ENCODE results near the gene GPRC6A.

The GPRC6A gene

GRCh38 chr6:116779573-116780164 is 49.2 kb downstream of the GPRC6A start:
- no peak overlapping the region for H3K9ac ChIP-seq (ENCODE audit: low read depth, low read length)
- H3K27me3 ChIP-seq (ENCODE audit: control insufficient read depth, insufficient read depth, low read length), result no peaks in the 10 kb centered on the region
- no peaks in the 10 kb centered on the region for H3K36me3 ChIP-seq (ENCODE audit: control insufficient read depth, insufficient read depth, low read length)
- no peaks in the 10 kb centered on the region for H3K9me3 ChIP-seq (ENCODE audit: control insufficient read depth, insufficient read depth, low read length)
- no peaks in the 10 kb centered on the region for H3K4me1 ChIP-seq (ENCODE audit: control insufficient read depth, insufficient read depth, low read length)
- no peak overlapping the region for H3K4me3 ChIP-seq (ENCODE audit: low read depth, low read length)
- H3K27ac ChIP-seq (ENCODE audit: low read depth, low read length), result no peak overlapping the region

GRCh38 chr6:116773886-116774285 is 55.0 kb downstream of the GPRC6A start:
- Histone ChIP-seq H3K9me3 (ENCODE audit: control insufficient read depth, insufficient read depth, low read length) (no peaks in the 10 kb centered on the region), H3K27me3 (ENCODE audit: control insufficient read depth, insufficient read depth, low read length) (no peaks in the 10 kb centered on the region), H3K36me3 (ENCODE audit: control insufficient read depth, insufficient read depth, low read length) (no peaks in the 10 kb centered on the region), H3K4me1 (ENCODE audit: control insufficient read depth, insufficient read depth, low read length) (no peaks in the 10 kb centered on the region), H3K27ac (ENCODE audit: low read depth, low read length) (no peak overlapping the region), H3K4me3 (ENCODE audit: low read depth, low read length) (no peak overlapping the region), H3K9ac (ENCODE audit: low read depth, low read length) (no peak overlapping the region)

- Histone ChIP-seq H3K4me1 (ENCODE audit: control insufficient read depth, insufficient read depth, low read length) (no peaks in the 10 kb centered on the region), H3K36me3 (ENCODE audit: control insufficient read depth, insufficient read depth, low read length) (no peaks in the 10 kb centered on the region), H3K27ac (ENCODE audit: low read depth, low read length) (no peak overlapping the region), H3K4me3 (ENCODE audit: low read depth, low read length) (no peak overlapping the region), H3K27me3 (ENCODE audit: control insufficient read depth, insufficient read depth, low read length) (0 out of 2 replicates have a peak, but pooled peaks cover under 1% of the 10 kb centered on the region), H3K9me3 (ENCODE audit: control insufficient read depth, insufficient read depth, low read length) (no peaks in the 10 kb centered on the region), H3K9ac (ENCODE audit: low read depth, low read length) (no peak overlapping the region)
Observed at GRCh38 chr6:116772450-116772849, 56.4 kb downstream of the GPRC6A start.

- H3K27ac ChIP-seq (ENCODE audit: low read depth, low read length), result no peak overlapping the region
- no peaks in the 10 kb centered on the region for H3K36me3 ChIP-seq (ENCODE audit: control insufficient read depth, insufficient read depth, low read length)
- H3K4me1 ChIP-seq (ENCODE audit: control insufficient read depth, insufficient read depth, low read length), result peaks cover 3% of the 10 kb centered on the region; the same call in 1 of the 2 replicates
- H3K9me3 ChIP-seq (ENCODE audit: control insufficient read depth, insufficient read depth, low read length), result no peaks in the 10 kb centered on the region
- no peak overlapping the region for H3K9ac ChIP-seq (ENCODE audit: low read depth, low read length)
- no peak overlapping the region for H3K4me3 ChIP-seq (ENCODE audit: low read depth, low read length)
- peaks cover 39% of the 10 kb centered on the region for H3K27me3 ChIP-seq (ENCODE audit: control insufficient read depth, insufficient read depth, low read length)
Observed at GRCh38 chr6:116767715-116768114, 61.2 kb downstream of the GPRC6A start.

GRCh38 chr6:116766506-116767176 is 62.2 kb downstream of the GPRC6A start:
- H3K9ac ChIP-seq (ENCODE audit: low read depth, low read length), result no peak overlapping the region

GRCh38 chr6:116764961-116765841 is 63.7 kb downstream of the GPRC6A start, which contains the start of gene FAM162B:
FAM162B (minus strand) TSS chr6:116765719; CDS start chr6:116765576, 143 bp downstream.
- Histone ChIP-seq H3K9me3 (ENCODE audit: control insufficient read depth, insufficient read depth, low read length) (no peaks in the 10 kb centered on the region), H3K27me3 (ENCODE audit: control insufficient read depth, insufficient read depth, low read length) (peaks cover 39% of the 10 kb centered on the region), H3K36me3 (ENCODE audit: control insufficient read depth, insufficient read depth, low read length) (no peaks in the 10 kb centered on the region), H3K4me1 (ENCODE audit: control insufficient read depth, insufficient read depth, low read length) (peaks cover 14% of the 10 kb centered on the region), H3K9ac (ENCODE audit: low read depth, low read length) (peak within 1 kb of the TSS; percentile 43), H3K27ac (ENCODE audit: low read depth, low read length) (no peak within 1 kb of the TSS), H3K4me3 (ENCODE audit: low read depth, low read length) (peak within 1 kb of the TSS; percentile 79)

More at GRCh38 chr6:116766506-116767176, 62.2 kb downstream of the GPRC6A start:
- Histone ChIP-seq H3K4me1 (ENCODE audit: control insufficient read depth, insufficient read depth, low read length) (peaks cover 14% of the 10 kb centered on the region), H3K27me3 (ENCODE audit: control insufficient read depth, insufficient read depth, low read length) (peaks cover 39% of the 10 kb centered on the region), H3K27ac (ENCODE audit: low read depth, low read length) (no peak overlapping the region), H3K4me3 (ENCODE audit: low read depth, low read length) (no peak overlapping the region), H3K36me3 (ENCODE audit: control insufficient read depth, insufficient read depth, low read length) (no peaks in the 10 kb centered on the region), H3K9me3 (ENCODE audit: control insufficient read depth, insufficient read depth, low read length) (no peaks in the 10 kb centered on the region)

- Histone ChIP-seq H3K27ac (ENCODE audit: low read depth, low read length) (no peak overlapping the region), H3K9me3 (ENCODE audit: control insufficient read depth, insufficient read depth, low read length) (no peaks in the 10 kb centered on the region), H3K4me3 (ENCODE audit: low read depth, low read length) (peak overlapping the region; percentile 79), H3K4me1 (ENCODE audit: control insufficient read depth, insufficient read depth, low read length) (peaks cover 14% of the 10 kb centered on the region), H3K36me3 (ENCODE audit: control insufficient read depth, insufficient read depth, low read length) (no peaks in the 10 kb centered on the region), H3K9ac (ENCODE audit: low read depth, low read length) (peak overlapping the region; percentile 43), H3K27me3 (ENCODE audit: control insufficient read depth, insufficient read depth, low read length) (peaks cover 39% of the 10 kb centered on the region)
Observed at GRCh38 chr6:116764629-116764960, 64.3 kb downstream of the GPRC6A start.

GRCh38 chr6:116763906-116764628 is 64.8 kb downstream of the GPRC6A start:
- Histone ChIP-seq H3K4me1 (ENCODE audit: control insufficient read depth, insufficient read depth, low read length) (peaks cover 14% of the 10 kb centered on the region), H3K27ac (ENCODE audit: low read depth, low read length) (no peak overlapping the region), H3K9me3 (ENCODE audit: control insufficient read depth, insufficient read depth, low read length) (no peaks in the 10 kb centered on the region), H3K36me3 (ENCODE audit: control insufficient read depth, insufficient read depth, low read length) (no peaks in the 10 kb centered on the region), H3K9ac (ENCODE audit: low read depth, low read length) (peak overlapping the region; percentile 43), H3K4me3 (ENCODE audit: low read depth, low read length) (peak overlapping the region; percentile 79), H3K27me3 (ENCODE audit: control insufficient read depth, insufficient read depth, low read length) (peaks cover 39% of the 10 kb centered on the region)

GRCh38 chr6:116763048-116763447 is 65.8 kb downstream of the GPRC6A start:
- H3K4me3 ChIP-seq (ENCODE audit: low read depth, low read length), result no peak overlapping the region; the same call in 1 of the 2 replicates
- peaks cover 39% of the 10 kb centered on the region for H3K27me3 ChIP-seq (ENCODE audit: control insufficient read depth, insufficient read depth, low read length)
- no peaks in the 10 kb centered on the region for H3K9me3 ChIP-seq (ENCODE audit: control insufficient read depth, insufficient read depth, low read length)
- H3K4me1 ChIP-seq (ENCODE audit: control insufficient read depth, insufficient read depth, low read length), result peaks cover 14% of the 10 kb centered on the region
- no peak overlapping the region for H3K9ac ChIP-seq (ENCODE audit: low read depth, low read length)
- no peaks in the 10 kb centered on the region for H3K36me3 ChIP-seq (ENCODE audit: control insufficient read depth, insufficient read depth, low read length)
- H3K27ac ChIP-seq (ENCODE audit: low read depth, low read length), result no peak overlapping the region

- Histone ChIP-seq H3K4me1 (ENCODE audit: control insufficient read depth, insufficient read depth, low read length) (peaks cover 14% of the 10 kb centered on the region), H3K36me3 (ENCODE audit: control insufficient read depth, insufficient read depth, low read length) (no peaks in the 10 kb centered on the region), H3K9ac (ENCODE audit: low read depth, low read length) (no peak overlapping the region; the same call in 1 of the 2 replicates), H3K4me3 (ENCODE audit: low read depth, low read length) (peak overlapping the region; percentile 14; the same call in 1 of the 2 replicates), H3K27ac (ENCODE audit: low read depth, low read length) (no peak overlapping the region), H3K9me3 (ENCODE audit: control insufficient read depth, insufficient read depth, low read length) (no peaks in the 10 kb centered on the region), H3K27me3 (ENCODE audit: control insufficient read depth, insufficient read depth, low read length) (peaks cover 36% of the 10 kb centered on the region)
Observed at GRCh38 chr6:116762235-116762634, 66.6 kb downstream of the GPRC6A start.

Data from HUES48 (cell line).